ENCODE measurements around the gene CEP83.
"Not testable (repeated sequence)": the region's sequence is repeated elsewhere in the genome, so short reads cannot be mapped to it uniquely, and the experiment has no call there.

Gene CEP83

GRCh38 chr12:94459728-94460615 lies at the start of gene CEP83:
CEP83 (minus strand) TSS chr12:94459867; CDS start chr12:94412490, 47,377 bp downstream.
- peak; percentile 99 for DNase-seq

- no peak for DNase-seq
Measured at GRCh38 chr12:94509317-94509716, 49.6 kb upstream of the CEP83 start.

- no peak for DNase-seq
Measured at GRCh38 chr12:94507455-94507854, 47.8 kb upstream of the CEP83 start.

GRCh38 chr12:94504386-94504785 lies 44.7 kb upstream of the CEP83 start:
- no peak for DNase-seq

GRCh38 chr12:94503619-94504018 lies 44.0 kb upstream of the CEP83 start:
- DNase-seq, result no peak

- no peak for DNase-seq
Measured at GRCh38 chr12:94500831-94501567, 41.3 kb upstream of the CEP83 start.

- DNase-seq, result no peak
Measured at GRCh38 chr12:94498698-94499097, 39.0 kb upstream of the CEP83 start.

- no peak for DNase-seq
Measured at GRCh38 chr12:94498073-94498472, 38.4 kb upstream of the CEP83 start.

- no peak for DNase-seq
Measured at GRCh38 chr12:94495445-94496115, 35.9 kb upstream of the CEP83 start.

GRCh38 chr12:94491489-94491888 lies 31.8 kb upstream of the CEP83 start:
- no peak for DNase-seq

- DNase-seq, result no peak
Measured at GRCh38 chr12:94488463-94488862, 28.8 kb upstream of the CEP83 start.

- no peak for DNase-seq
Measured at GRCh38 chr12:94481734-94482133, 22.1 kb upstream of the CEP83 start.

GRCh38 chr12:94469522-94469921 lies 9.9 kb upstream of the CEP83 start:
- DNase-seq, result no peak

GRCh38 chr12:94460616-94460959 lies 921 bp upstream of the CEP83 start:
- DNase-seq, result no peak

GRCh38 chr12:94458877-94459727 lies 565 bp downstream of the CEP83 start:
- DNase-seq, result no peak

GRCh38 chr12:94457311-94457710 lies 2.4 kb downstream of the CEP83 start:
- no peak for DNase-seq

GRCh38 chr12:94454318-94454717 lies 5.3 kb downstream of the CEP83 start:
- DNase-seq, result not testable (repeated sequence)

- DNase-seq, result no peak
Measured at GRCh38 chr12:94445662-94446061, 14.0 kb downstream of the CEP83 start.

GRCh38 chr12:94437303-94437702 lies 22.4 kb downstream of the CEP83 start:
- no peak for DNase-seq

- DNase-seq, result no peak
Measured at GRCh38 chr12:94435511-94435927, 24.1 kb downstream of the CEP83 start.

- DNase-seq, result no peak
Measured at GRCh38 chr12:94434171-94434570, 25.5 kb downstream of the CEP83 start.

- no peak for DNase-seq
Measured at GRCh38 chr12:94433744-94434143, 25.9 kb downstream of the CEP83 start.

GRCh38 chr12:94430304-94430703 lies 29.4 kb downstream of the CEP83 start:
- no peak for DNase-seq

Data from activated CD8-positive, alpha-beta memory T cell treated with anti-CD3 and anti-CD28 coated beads, Interleukin-2, amount 50 U/mL, for 4 hours (primary cell).